ENCODE results near the gene SWT1.
"Not testable (repeated sequence)": the region's sequence is repeated elsewhere in the genome, so short reads cannot be mapped to it uniquely, and the experiment has no call there.

Gene SWT1

GRCh38 chr1:185156288-185156853 lies 596 bp upstream of the SWT1 start:
- Mint-ChIP-seq H3K27me3 (no peaks in the 10 kb centered on the region), H3K36me3 (peaks cover 2 to 8% of the 10 kb centered on the region in 2 donors), H3K9me3 (no peaks in the 10 kb centered on the region), H3K4me1 (peaks cover 25 to 35% of the 10 kb centered on the region in 2 donors), H3K4me3 (peak overlapping the region; percentile 92 to 98), H3K27ac (peak overlapping the region; percentile 99)
- no peak for DNase-seq
- peak; percentile 36 to 38 for ATAC-seq (replicated peaks)

- Mint-ChIP-seq H3K27ac (peak overlapping the region; percentile 99), H3K9me3 (no peaks in the 10 kb centered on the region), H3K4me3 (peak overlapping the region; percentile 92 to 98), H3K36me3 (peaks cover 3 to 4% of the 10 kb centered on the region in 2 donors), H3K27me3 (no peaks in the 10 kb centered on the region), H3K4me1 (peaks cover 18 to 27% of the 10 kb centered on the region in 2 donors)
- DNase-seq: no peak
- no peak for ATAC-seq (replicated peaks)
These were observed 839 bp downstream of the SWT1 start for GRCh38 chr1:185157599-185158412.

GRCh38 chr1:185158800-185159199 lies 1.8 kb downstream of the SWT1 start:
- peaks cover 13 to 19% of the 10 kb centered on the region in 2 donors for H3K4me1 Mint-ChIP-seq
- no peaks in the 10 kb centered on the region for H3K27me3 Mint-ChIP-seq
- H3K27ac Mint-ChIP-seq: no peak overlapping the region
- ATAC-seq (replicated peaks) (no peak), DNase-seq (no peak)
- H3K36me3 Mint-ChIP-seq: peaks cover 3 to 4% of the 10 kb centered on the region in 2 donors
- H3K9me3 Mint-ChIP-seq: no peaks in the 10 kb centered on the region
- H3K4me3 Mint-ChIP-seq: no peak overlapping the region

GRCh38 chr1:185159966-185160365 lies 3.0 kb downstream of the SWT1 start:
- Mint-ChIP-seq H3K9me3 (no peaks in the 10 kb centered on the region), H3K27me3 (no peaks in the 10 kb centered on the region), H3K36me3 (peaks cover 3 to 4% of the 10 kb centered on the region in 2 donors), H3K4me3 (peak overlapping the region; percentile 26 to 47), H3K4me1 (peaks cover 12 to 16% of the 10 kb centered on the region in 2 donors), H3K27ac (peak overlapping the region; percentile 52)
- no peak for DNase-seq
- ATAC-seq (replicated peaks): no peak

- no peak for ATAC-seq (replicated peaks)
- peaks cover 4 to 6% of the 10 kb centered on the region in 2 donors for H3K36me3 Mint-ChIP-seq
- H3K27me3 Mint-ChIP-seq: no peaks in the 10 kb centered on the region
- no peaks in the 10 kb centered on the region for H3K9me3 Mint-ChIP-seq
- H3K4me1 Mint-ChIP-seq: peaks cover 13 to 22% of the 10 kb centered on the region in 2 donors
- H3K4me3 Mint-ChIP-seq: no peak overlapping the region
- H3K27ac Mint-ChIP-seq: no peak overlapping the region
- no peak for DNase-seq
These were observed 5.5 kb downstream of the SWT1 start for GRCh38 chr1:185162491-185162890.

GRCh38 chr1:185166106-185166505 lies 9.1 kb downstream of the SWT1 start:
- Mint-ChIP-seq H3K9me3 (no peaks in the 10 kb centered on the region), H3K27ac (no peak overlapping the region)

GRCh38 chr1:185170291-185170848 lies 13.4 kb downstream of the SWT1 start:
- peak overlapping the region; percentile 83 for H3K27ac Mint-ChIP-seq
- peak; percentile 92 to 93 for ATAC-seq (replicated peaks)
- no peaks in the 10 kb centered on the region for H3K27me3 Mint-ChIP-seq
- H3K9me3 Mint-ChIP-seq: no peaks in the 10 kb centered on the region
- peak overlapping the region in 1 of 2 donors; percentile 62 for H3K4me3 Mint-ChIP-seq
- peaks cover 10 to 13% of the 10 kb centered on the region in 2 donors for H3K36me3 Mint-ChIP-seq
- peaks cover 8 to 12% of the 10 kb centered on the region in 2 donors for H3K4me1 Mint-ChIP-seq
- DNase-seq: peak; percentile 39

More at GRCh38 chr1:185166106-185166505, 9.1 kb downstream of the SWT1 start:
- no peak overlapping the region for H3K4me3 Mint-ChIP-seq
- H3K27me3 Mint-ChIP-seq: no peaks in the 10 kb centered on the region
- H3K4me1 Mint-ChIP-seq: peaks cover 8 to 12% of the 10 kb centered on the region in 2 donors
- no peak for DNase-seq
- peaks cover 7 to 8% of the 10 kb centered on the region in 2 donors for H3K36me3 Mint-ChIP-seq
- ATAC-seq (replicated peaks): no peak

- no peak overlapping the region for H3K27ac Mint-ChIP-seq
These were observed 36.8 kb downstream of the SWT1 start for GRCh38 chr1:185193756-185194155.

GRCh38 chr1:185198712-185199111 lies 41.7 kb downstream of the SWT1 start:
- H3K9me3 Mint-ChIP-seq: peaks cover 9 to 13% of the 10 kb centered on the region in 2 donors
- H3K4me1 Mint-ChIP-seq; ATAC-seq (replicated peaks); DNase-seq; H3K4me3 Mint-ChIP-seq; H3K27me3 Mint-ChIP-seq; H3K27ac Mint-ChIP-seq: not testable (repeated sequence)
- H3K36me3 Mint-ChIP-seq: peaks cover 55 to 56% of the 10 kb centered on the region in 2 donors

More at GRCh38 chr1:185193756-185194155, 36.8 kb downstream of the SWT1 start:
- DNase-seq (no peak), ATAC-seq (replicated peaks) (no peak)
- no peaks in the 10 kb centered on the region for H3K4me1 Mint-ChIP-seq
- H3K9me3 Mint-ChIP-seq: peaks cover 9 to 10% of the 10 kb centered on the region in 2 donors
- H3K27me3 Mint-ChIP-seq: no peaks in the 10 kb centered on the region
- peaks cover 37 to 54% of the 10 kb centered on the region in 2 donors for H3K36me3 Mint-ChIP-seq
- H3K4me3 Mint-ChIP-seq: no peak overlapping the region

GRCh38 chr1:185200889-185201288 lies 43.9 kb downstream of the SWT1 start:
- Mint-ChIP-seq H3K4me1 (no peaks in the 10 kb centered on the region), H3K36me3 (peaks cover 46 to 47% of the 10 kb centered on the region in 2 donors), H3K4me3 (no peak overlapping the region), H3K27ac (no peak overlapping the region), H3K9me3 (peaks cover 9 to 13% of the 10 kb centered on the region in 2 donors), H3K27me3 (no peaks in the 10 kb centered on the region)
- DNase-seq (no peak), ATAC-seq (replicated peaks) (no peak)

GRCh38 chr1:185207170-185207569 lies 50.2 kb downstream of the SWT1 start:
- ATAC-seq (replicated peaks) (no peak), DNase-seq (no peak)
- Mint-ChIP-seq H3K27ac (no peak overlapping the region), H3K4me1 (no peaks in the 10 kb centered on the region), H3K36me3 (peaks cover 22 to 26% of the 10 kb centered on the region in 2 donors), H3K9me3 (peaks cover 0 to 8% of the 10 kb centered on the region in 2 donors), H3K27me3 (no peaks in the 10 kb centered on the region), H3K4me3 (no peak overlapping the region)

GRCh38 chr1:185207980-185208602 lies 51.1 kb downstream of the SWT1 start:
- Mint-ChIP-seq H3K9me3 (peaks cover 0 to 8% of the 10 kb centered on the region in 2 donors), H3K27me3 (no peaks in the 10 kb centered on the region), H3K4me3 (no peak overlapping the region), H3K36me3 (peaks cover 25 to 26% of the 10 kb centered on the region in 2 donors), H3K4me1 (no peaks in the 10 kb centered on the region), H3K27ac (no peak overlapping the region)
- DNase-seq (no peak), ATAC-seq (replicated peaks) (no peak)

- H3K4me1 Mint-ChIP-seq: no peaks in the 10 kb centered on the region
- H3K27ac Mint-ChIP-seq: no peak overlapping the region
- H3K36me3 Mint-ChIP-seq: peaks cover 25 to 26% of the 10 kb centered on the region in 2 donors
- DNase-seq: no peak
- H3K9me3 Mint-ChIP-seq: peaks cover 0 to 8% of the 10 kb centered on the region in 2 donors
- no peaks in the 10 kb centered on the region for H3K27me3 Mint-ChIP-seq
- H3K4me3 Mint-ChIP-seq: no peak overlapping the region
- no peak for ATAC-seq (replicated peaks)
These were observed 51.7 kb downstream of the SWT1 start for GRCh38 chr1:185208626-185209180.

- H3K9me3 Mint-ChIP-seq; H3K27me3 Mint-ChIP-seq; H3K27ac Mint-ChIP-seq; H3K4me1 Mint-ChIP-seq; DNase-seq; H3K4me3 Mint-ChIP-seq; ATAC-seq (replicated peaks): not testable (repeated sequence)
- H3K36me3 Mint-ChIP-seq: peaks cover 29 to 30% of the 10 kb centered on the region in 2 donors
These were observed 52.4 kb downstream of the SWT1 start for GRCh38 chr1:185209357-185209756.

All from stimulated activated naive B cell treated with anti-CD40 and anti-IgM and Interleukin-4, amounts not matched to agents 10 μg/mL and 1 μg/mL and 100 μg/mL, for 72 hours (primary cell).